Panc1 (cell line): ENCODE data around the gene CASTOR1.

Experiments used
- SIN3A ChIP-seq: IDR thresholded peaks from 2 replicates; pipeline ENCODE4 v1.6.1; 2012; ENCODE audit warnings: low read depth, mild to moderate bottlenecking, low read length, moderate library complexity, borderline replicate concordance; ENCODE audit not compliant: insufficient read depth
- TF ChIP-seq, protein P1 (sequence below): fragments of 450-650 bp; IDR thresholded peaks from 2 replicates; pipeline ENCODE4 v1.5.1; 2017; ENCODE audit warnings: mild to moderate bottlenecking

DNA sequence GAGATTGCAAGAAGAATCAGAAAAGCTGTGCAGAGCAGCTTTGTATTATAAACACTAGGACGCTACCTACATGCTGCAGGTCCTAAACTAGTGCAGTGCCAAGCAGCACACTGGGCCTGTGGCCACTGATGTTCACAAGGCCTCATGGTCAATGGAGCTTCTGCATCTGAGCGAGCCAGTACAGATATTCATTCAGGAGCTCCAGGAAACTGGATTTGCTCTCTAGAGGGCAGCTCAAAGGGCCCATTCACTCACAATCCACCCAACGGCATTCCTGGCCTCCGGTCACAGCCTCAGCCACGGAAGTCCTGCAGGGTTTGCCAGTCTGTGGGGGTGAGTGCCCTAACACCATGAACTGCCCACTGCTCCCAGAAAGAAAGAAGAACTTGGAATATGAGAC lies 43.2 kb upstream of the CASTOR1 start:
- no peak for TF ChIP-seq SIN3A
- TF ChIP-seq, protein P1, sequence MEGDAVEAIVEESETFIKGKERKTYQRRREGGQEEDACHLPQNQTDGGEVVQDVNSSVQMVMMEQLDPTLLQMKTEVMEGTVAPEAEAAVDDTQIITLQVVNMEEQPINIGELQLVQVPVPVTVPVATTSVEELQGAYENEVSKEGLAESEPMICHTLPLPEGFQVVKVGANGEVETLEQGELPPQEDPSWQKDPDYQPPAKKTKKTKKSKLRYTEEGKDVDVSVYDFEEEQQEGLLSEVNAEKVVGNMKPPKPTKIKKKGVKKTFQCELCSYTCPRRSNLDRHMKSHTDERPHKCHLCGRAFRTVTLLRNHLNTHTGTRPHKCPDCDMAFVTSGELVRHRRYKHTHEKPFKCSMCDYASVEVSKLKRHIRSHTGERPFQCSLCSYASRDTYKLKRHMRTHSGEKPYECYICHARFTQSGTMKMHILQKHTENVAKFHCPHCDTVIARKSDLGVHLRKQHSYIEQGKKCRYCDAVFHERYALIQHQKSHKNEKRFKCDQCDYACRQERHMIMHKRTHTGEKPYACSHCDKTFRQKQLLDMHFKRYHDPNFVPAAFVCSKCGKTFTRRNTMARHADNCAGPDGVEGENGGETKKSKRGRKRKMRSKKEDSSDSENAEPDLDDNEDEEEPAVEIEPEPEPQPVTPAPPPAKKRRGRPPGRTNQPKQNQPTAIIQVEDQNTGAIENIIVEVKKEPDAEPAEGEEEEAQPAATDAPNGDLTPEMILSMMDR, result no peak
